CD1c-positive myeloid dendritic cell (primary cell): ENCODE results near the gene SIGLEC6.

Experiments
- DNase-seq: peaks from one replicate; pipeline ENCODE4 v3.0.0-alpha.2; 2016; ENCODE audit errors: extremely low spot score

SIGLEC6 gene

DNA sequence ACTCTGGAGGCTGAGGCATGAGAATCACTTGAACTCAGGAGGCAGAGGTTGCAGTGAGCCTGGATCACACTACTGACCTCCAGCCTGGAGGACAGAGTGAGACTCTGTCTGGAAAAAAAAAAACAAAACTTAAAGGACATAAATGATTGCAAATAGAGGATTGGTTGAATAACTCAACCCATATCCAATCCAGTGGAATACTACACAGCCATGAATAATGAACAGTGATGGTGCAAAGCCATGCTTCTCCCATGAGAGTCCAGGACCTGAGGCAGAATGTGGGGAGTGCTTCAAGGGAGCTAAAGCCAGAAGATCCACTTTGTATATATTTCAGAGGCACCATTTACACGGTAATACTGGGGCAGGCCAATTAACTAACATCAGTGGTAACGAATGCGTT is 55.3 kb downstream of the SIGLEC6 start:
- no peak for DNase-seq

DNA sequence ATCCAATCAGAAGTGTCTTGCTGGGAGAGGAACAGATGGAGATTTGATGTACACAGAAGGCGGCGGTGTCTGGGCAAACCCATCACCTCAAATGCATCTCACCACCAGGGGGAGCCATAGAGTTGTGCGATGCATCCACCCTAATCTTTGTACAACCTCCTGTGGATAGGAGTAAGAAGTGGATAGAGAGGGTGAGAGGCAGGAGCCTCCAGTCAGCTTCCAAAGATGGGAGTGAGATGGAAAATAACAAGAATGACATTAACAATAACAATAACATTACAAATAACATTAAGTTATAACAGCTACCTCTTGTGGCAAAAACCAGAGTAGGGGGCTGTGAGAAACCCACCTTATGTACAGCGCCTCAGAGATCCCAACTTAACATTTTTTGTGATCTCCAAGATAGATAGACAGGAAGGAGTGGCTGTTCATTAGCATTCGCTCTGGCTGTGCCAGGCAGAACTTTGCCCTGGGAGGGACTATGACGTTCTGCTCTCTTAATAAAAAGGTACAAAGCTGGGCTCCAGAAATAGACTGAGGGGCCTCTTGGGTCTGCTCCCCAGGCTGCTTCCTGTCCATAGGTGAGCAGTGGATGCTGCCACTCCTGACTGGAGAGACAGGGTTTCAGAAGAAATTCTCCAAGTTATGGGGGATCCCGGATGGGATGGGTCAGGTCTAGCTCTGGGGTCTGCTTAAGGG is 58.3 kb downstream of the SIGLEC6 start:
- DNase-seq, result peak; percentile 87

DNA sequence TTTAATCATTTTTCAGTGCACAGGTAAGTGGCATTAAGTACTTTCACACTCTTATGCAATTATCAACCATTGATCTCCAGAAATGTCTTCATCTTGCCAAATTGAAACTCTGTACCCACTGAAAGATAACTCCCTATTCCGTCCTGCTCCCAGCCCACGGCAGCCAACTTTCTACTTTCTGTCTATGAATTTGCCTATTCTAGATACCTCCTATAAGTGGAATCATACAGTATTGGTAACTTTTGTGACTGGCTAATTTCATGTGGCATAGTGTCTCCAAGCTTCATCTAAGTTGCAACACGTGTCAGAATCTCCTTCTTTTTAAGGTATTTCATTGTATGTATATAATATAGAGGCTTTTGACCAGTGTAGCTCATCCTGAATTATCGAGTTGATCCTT is 58.9 kb downstream of the SIGLEC6 start:
- DNase-seq, result no peak

DNA sequence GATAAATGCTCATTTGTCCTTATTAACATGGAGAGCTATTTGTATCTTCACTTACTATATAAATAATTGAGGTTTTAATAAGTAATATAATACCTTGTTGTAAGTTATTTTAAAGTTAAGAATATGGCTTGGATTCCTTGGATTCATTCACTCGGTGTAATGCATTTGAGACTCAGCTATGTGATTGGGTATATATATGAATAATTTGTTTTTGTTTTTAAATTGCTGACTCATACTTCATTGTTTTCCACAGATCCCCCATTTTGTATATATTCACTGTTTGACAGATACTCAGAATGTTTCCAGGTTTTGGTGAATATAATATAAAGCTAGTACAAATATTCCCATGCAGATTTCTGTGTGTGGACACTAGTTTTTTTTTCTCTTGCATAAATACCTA is 59.9 kb downstream of the SIGLEC6 start:
- DNase-seq, result no peak

DNA sequence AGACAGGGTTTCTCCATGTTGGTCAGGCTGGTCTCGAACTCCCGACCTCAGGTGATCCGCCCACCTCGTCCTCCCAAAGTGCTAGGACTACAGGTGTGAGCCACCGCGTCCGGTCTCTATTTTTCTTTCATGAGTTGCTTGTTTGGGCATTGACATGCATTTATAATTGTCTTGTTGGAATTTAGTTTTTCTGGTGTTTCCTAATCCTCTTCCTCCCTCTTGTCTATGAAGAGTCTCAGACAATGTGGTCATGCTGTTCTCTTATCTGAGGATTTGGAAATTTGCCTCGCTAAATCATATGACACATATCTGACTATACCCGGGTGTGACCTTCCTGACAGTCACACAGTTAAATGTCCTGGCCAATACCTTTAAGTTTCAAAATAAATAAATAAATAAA is 60.5 kb downstream of the SIGLEC6 start:
- peak; percentile 28 for DNase-seq

DNA sequence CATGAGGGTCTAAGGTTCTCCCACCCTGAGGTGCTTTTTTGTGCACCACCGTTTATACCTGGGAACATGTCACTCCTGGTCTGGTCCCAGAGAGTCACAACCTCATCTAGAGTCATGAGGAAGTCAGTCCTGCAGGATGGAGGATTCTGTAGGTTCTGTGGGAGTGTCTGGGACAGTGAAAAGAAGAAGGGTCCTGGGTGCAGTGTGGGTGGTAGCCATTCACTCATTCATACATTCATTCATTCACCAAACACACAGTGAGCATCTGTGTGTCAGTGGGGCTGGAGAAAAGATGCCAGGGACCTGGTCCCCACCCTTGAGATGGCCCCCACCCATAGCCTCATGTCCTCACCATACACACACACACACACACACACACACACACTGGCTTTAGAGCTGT is 61.8 kb downstream of the SIGLEC6 start:
- DNase-seq, result no peak

DNA sequence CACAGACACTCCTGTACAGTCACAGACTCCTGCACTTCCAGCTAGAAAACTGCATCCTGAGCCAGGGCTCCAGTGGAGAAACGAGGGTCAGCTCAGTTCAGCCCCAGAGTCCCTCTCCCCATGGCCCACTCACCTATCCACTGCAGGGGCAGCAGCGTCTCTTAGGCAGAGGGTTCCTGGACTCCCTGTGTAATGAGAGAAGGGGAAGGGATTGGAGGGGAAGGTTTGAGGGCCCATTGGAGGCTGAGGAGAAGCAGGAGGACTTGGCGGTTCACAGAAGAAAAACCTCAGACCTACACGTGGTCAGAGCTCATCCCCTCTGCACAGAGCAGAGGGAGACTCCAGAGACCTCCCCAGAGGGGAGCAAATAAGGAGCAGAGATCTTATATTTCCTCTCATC is 62.3 kb downstream of the SIGLEC6 start:
- DNase-seq, result no peak

DNA sequence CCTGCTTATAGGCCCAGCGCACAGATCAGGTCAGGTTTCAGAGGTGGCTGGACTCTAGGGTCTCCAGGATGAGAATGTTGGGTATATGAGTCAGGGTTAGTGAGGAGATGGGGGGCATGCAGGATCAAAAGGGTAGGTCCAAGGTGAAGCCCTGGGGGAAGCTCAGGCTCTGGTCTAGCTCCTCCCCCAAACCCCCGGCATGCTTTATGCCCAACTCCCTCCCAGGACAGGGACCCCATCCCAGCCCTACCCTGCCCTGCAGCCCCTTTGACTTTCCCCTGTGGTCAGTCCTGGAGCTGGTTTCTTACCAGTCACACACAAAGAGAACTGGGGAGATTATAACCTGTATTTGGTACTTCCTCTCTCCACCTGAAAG is 62.9 kb downstream of the SIGLEC6 start:
- DNase-seq, result no peak

DNA sequence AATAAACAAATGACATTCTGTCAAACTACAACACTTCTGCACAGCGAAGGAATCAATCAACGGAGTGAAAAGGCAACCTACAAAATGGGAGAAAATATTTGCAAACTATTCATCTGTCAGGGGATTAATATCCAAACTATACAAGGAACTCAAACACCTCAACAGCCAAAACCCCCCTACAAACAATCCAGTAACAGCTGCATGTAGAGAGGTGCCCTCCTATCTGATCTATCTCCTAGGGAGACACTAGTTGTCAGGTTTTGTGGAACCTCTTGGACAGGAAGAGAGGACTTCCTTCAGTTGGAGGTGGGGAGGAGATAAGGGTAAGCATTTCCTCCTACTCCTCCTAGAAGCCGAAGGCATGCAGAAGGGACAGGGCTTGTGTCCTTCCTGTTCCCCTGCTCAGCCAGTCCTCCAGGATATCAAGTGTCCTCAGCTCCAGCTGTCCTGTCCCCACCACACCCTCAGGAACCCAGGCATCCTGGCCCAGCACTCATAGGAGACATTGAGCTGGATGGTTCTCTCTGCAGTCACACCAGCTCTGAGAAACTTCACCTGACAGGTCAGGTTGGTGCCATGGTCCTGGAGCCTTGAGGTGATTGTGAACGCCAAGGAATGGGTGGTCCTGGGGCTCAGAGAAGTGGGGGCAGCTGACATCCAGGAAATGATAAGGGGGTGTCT is 63.5 kb downstream of the SIGLEC6 start:
- DNase-seq, result peak; percentile 37
